Upper lobe of left lung (tissue), 4 donors: ENCODE data around the gene LARP4B.

ENCODE experiments used
- CTCF ChIP-seq, 6 experiments: fragments of 450-650 bp in 4 of 6; fragments of 200-600 bp in 2 of 6; sonication (generic) in 2 of 6; IDR thresholded peaks; one replicate each; pipeline ENCODE4 v1.5.1; 2016 to 2019; ENCODE audit warnings: antibody characterized with exemption in 6 of 6
- POLR2A ChIP-seq, 4 donors: fragments of 450-650 bp; IDR thresholded peaks; one replicate each; pipeline ENCODE4 v1.5.1; 2016 to 2017; ENCODE audit warnings: antibody characterized with exemption in 4 of 4, mild to moderate bottlenecking in 2 of 4
- POLR2AphosphoS5 ChIP-seq, 2 donors: sonication (generic); formaldehyde crosslinking; IDR thresholded peaks; one replicate each; pipeline ENCODE4 v1.5.1; 2017; ENCODE audit warnings: antibody characterized with exemption in 2 of 2

- TF ChIP-seq POLR2A (IDR thresholded peaks at IDR 0.05) (no peak), CTCF (IDR thresholded peaks at IDR 0.05) (no peak), POLR2AphosphoS5 (IDR thresholded peaks at IDR 0.05) (no peak)
These were observed 7.5 kb downstream of the LARP4B start for GRCh38 chr10:923844-924523.
